Medulla oblongata (tissue), 1 donor: ENCODE measurements around the gene CAV1.
"Not testable (repeated sequence)": the region's sequence is repeated elsewhere in the genome, so short reads cannot be mapped to it uniquely, and the experiment has no call there.

Source experiments
- DNase-seq: peaks from one replicate; pipeline ENCODE4 v3.0.0-alpha.2; 2015; ENCODE audit errors: extremely low spot score

CAV1 gene

DNA sequence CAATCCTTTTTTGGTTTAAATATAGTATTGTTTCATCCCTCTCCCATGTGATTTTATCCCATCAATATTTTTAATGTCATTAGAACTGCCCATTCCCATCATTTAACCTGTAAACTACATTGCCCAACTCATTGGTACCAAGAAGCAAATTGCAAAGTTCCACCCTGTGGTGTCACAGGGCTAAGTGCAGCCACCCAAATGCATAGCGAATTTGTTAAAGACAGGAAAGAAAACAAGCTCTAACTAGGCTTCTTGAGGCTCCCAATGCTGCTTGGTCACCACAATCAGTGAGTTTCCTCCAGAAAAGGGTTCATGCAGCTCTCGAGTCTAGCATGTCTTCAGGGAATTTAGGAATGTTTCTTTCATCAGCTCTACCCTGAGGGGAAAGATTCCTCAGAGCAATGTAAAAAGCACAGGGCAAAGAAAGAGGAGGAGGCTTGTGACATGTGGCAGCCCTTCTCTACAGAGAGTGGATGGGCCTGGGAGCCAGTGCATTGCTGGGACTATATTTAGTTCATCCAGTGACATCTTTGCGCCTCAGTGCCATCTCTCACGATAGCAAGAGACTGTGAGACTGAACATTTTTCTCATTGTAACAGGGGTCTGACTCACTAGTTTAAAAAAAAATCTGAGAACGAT is 58.1 kb downstream of the CAV1 start:
- DNase-seq = no peak

DNA sequence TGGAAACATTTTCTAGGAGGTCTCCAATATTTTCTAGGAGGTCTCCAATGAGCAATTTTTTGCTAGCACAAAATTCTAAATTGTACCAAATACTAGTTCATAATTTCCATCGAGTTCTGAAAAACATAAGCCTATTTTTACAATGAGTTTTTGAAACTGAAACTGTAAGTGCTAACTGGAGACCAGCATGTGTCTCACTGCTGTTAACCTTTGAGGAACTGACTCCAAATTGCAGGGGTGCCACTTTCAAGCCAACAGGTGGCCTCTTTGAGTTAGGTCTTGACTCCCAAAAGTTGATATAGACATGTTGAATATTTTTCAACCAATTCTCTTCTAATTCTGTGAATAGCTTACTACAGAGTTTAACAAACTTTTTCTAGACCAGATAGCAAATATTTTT is 58.8 kb downstream of the CAV1 start:
- no peak for DNase-seq

GRCh38 chr7:116584721-116585120 is 59.9 kb downstream of the CAV1 start:
- DNase-seq = no peak

GRCh38 chr7:116585392-116585791 is 60.6 kb downstream of the CAV1 start:
- no peak for DNase-seq

DNA sequence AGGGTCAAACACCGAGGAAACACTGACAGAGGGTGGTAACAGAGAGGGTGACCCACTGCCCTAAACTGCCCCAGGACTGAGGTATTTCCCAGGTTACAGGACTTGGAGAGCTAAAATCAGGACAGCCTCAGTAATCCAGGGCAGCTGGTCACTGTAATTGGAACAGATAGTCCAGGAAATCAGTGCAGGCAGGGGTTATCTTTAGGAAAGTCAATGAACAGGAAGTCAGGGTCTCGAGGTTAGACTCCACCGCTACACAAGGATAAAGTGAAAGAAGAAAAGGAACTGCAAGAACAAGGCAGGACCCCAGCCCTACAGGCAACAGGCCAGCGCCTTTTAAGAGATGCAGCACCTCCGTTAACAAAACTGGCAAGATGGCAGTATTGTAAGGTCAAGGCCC is 61.1 kb downstream of the CAV1 start:
- DNase-seq = no peak

DNA sequence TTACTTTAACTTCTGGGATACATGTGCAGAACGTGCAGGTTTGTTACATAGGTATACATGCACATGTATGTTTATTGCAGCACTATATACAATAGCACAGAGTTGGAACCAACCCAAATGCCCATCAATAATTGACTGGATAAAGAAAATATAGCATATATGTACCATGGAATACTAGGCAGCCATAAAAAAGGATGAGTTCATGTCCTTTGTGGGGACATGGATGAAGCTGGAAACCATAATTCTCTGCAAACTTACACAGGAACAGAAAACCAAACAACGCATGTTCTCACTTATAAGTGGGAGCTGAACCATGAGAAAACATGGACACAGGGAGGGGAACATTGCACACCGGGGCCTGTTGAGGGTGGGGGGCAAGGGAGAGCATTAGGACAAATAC is 62.4 kb downstream of the CAV1 start:
- DNase-seq = not testable (repeated sequence)

DNA sequence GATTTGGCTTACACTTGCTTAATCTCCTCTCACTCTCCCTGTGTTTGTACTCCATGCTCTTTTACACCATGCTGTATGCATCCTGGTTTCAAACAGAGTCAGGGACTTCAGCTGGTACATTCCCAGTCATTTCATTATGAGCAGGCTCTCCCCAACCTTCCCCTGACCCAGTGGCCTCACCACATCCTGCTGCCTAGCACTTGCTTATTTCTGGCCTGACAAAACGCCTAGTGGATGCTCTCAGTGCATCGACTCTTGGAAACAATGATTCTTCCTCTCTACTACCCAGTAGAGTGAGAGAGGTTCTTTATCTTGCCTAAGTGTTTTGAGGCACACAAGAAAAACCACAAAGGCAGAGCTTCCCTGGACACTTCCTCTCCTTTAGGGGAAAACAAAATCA is 63.4 kb downstream of the CAV1 start:
- peak; percentile 36 for DNase-seq

- peak; percentile 79 for DNase-seq
These were observed 64.1 kb downstream of the CAV1 start for GRCh38 chr7:116588641-116589594.

DNA sequence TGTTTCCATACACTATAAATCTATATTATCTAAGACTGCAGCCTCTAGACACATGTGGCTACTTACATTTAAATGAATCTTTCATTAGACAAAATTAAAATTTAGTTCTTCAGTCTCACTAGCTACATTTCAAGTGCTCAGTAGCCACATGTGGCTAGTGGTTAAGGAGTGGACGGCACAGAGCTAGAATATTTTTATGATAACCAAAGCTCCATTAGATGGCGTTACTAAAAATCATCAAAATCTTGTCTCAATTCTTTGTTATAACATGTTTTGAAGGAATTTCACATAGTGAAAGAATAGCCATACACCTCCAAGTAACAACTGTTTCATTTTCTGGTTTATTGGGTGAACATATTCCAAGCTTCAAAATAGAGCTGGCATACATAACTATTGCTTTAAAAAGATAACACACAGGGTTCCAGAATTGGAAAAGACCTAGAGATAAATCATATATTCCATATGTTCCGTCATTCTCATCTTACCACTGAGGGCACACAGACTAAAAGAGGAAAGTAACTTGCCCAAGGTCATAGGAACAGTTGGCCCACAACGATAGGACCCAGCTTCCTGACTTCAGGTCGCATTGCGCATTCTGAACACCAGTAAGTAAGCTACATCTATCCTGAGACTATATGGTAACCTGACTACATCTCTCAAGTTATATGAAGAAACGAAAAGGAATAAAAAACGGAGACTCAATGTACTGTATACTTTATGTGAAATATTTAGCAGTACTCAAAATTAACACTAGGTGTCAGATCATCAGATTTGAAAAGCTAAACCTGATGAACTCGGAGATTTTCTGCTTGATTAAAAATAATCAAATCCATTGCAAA is 66.6 kb downstream of the CAV1 start:
- peak; percentile 25 for DNase-seq

DNA sequence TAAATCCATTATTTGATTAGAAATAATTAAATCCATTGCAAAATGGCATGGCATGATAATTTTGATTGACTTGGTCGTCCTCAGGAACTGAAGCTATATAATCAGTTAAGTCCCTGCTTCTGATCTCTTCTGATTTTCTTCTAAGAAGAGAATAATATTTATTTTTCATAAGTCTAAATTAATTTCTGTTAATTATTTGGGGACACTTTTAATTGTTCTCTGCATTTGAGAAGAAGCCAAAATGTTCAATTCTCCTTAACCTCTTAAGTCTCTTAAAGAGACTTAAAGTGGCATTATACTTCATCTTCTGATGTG is 67.2 kb downstream of the CAV1 start:
- DNase-seq = no peak

GRCh38 chr7:116592445-116592844 is 67.6 kb downstream of the CAV1 start:
- no peak for DNase-seq

DNA sequence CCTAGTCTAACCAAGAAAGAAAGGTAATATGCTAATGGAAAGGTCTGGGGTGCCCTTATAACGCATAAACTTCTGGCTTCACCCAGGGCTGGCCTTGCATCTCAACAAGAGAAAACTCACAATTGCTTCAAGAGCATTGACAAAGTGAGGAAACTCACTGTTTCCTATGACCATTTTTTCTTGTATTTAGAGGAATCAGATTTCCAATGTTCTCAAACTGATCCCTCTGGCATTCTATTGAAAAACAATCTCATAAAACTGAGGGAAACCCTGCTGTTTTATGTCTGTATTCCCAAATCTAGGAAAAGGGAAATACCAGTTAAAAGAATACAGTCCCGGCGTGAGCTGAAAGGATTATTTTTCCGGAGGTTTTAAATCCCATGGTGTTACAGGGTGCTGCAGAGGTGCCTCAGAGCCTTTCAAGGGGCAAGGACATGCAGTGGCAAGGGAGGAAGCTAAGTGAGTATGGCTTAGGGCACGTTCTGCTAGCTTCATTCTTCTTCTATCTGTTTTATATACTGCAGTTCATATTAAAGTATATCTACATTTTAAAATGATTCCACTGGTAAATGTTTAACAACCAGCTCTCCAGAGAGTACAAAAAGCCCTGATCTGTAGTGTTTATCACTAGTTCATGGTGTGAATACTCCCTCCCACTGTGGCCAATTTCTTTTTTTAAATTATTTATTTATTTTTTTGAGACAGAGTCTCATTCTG is 68.7 kb downstream of the CAV1 start:
- no peak for DNase-seq

- no peak for DNase-seq
These were observed 70.2 kb downstream of the CAV1 start for GRCh38 chr7:116595063-116595462.

GRCh38 chr7:116597384-116597783 is 72.5 kb downstream of the CAV1 start:
- no peak for DNase-seq

GRCh38 chr7:116598278-116598677 is 73.4 kb downstream of the CAV1 start:
- peak; percentile 15 for DNase-seq

GRCh38 chr7:116598861-116599260 is 74.0 kb downstream of the CAV1 start:
- peak; percentile 33 for DNase-seq

DNA sequence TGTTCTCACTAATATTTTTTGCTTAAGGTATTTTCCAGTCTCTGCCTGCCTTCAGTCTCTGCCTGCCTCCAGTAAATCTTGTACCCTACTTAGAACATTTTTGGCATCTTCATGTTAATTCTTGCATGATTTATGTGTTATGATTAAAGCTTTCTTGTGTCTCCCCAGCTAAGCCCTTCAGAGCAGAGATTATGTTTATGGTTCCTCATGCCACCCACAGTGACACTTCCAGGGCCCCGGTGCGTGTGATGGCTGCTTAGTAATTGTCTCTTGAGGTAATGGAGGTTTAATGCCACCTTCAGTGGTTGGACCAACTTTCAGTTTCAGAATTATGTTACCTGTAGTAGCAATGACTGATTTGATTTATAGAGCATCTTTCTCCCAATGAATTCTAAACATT is 76.6 kb downstream of the CAV1 start:
- no peak for DNase-seq

DNA sequence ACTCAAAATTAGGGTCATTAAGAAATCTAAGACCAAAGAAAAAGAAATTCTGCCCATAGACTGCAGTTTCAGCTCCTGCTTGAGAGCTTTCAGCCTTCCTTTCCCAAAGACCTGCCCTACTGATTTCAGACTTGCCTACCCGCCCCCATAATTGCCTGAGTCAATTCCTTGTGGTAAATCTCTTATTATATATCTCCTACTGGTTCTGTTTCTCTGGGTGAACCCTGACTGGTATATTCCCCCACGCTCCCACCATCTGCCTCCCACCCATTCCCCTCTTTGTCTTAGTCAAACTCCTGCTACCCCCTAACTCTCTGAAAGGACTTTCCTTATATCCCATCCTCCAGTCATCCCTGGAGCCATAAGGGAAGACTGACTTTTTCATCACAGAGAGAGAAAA is 82.5 kb downstream of the CAV1 start:
- DNase-seq = no peak

DNA sequence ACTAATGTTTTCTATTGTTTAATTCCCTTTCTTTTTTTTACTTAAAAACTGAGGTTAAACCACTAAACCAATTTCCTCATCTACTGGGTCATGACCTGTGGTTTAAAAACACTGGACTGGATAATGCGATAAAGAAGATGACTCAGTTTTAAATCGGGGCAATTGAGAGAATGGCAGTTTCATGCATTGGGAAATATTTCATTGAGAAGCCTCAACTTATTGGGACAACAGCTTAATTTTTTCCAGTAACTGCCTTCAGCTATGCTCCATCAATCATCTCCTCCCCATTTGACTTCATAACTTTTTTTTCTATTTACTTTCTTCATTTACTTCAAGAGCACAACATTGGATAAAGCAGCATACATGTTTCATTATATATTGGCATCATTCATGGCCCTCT is 85.4 kb downstream of the CAV1 start:
- DNase-seq = no peak

GRCh38 chr7:116610721-116611120 is 85.9 kb downstream of the CAV1 start:
- DNase-seq = no peak
